ENCODE results near the gene GPR42.

Gene GPR42

GRCh38 chr19:35340431-35340830 lies 30.4 kb upstream of the GPR42 start:
- DNase-seq (ENCODE audit: low read depth in 2 of 2) = no peak
- H3K4me3 ChIP-seq (replicated peaks in 1 of 2; ENCODE audit: low read depth in 2 of 2, low read length in 2 of 2) = no peak overlapping the region
- no peak for TF ChIP-seq CTCF (IDR thresholded peaks at IDR 0.05; ENCODE audit: low read depth, low read length)

- TF ChIP-seq CTCF (IDR thresholded peaks at IDR 0.05; ENCODE audit: low read depth, low read length) = no peak
- H3K4me3 ChIP-seq (replicated peaks in 1 of 2; ENCODE audit: low read depth in 2 of 2, low read length in 2 of 2) = no peak overlapping the region
- DNase-seq (ENCODE audit: low read depth in 2 of 2) = no peak
Measured at GRCh38 chr19:35341006-35341405, 29.9 kb upstream of the GPR42 start.

- H3K4me3 ChIP-seq (replicated peaks in 1 of 2; ENCODE audit: low read depth in 2 of 2, low read length in 2 of 2) = no peak overlapping the region
- TF ChIP-seq CTCF (IDR thresholded peaks at IDR 0.05; ENCODE audit: low read depth, low read length) = no peak
- no peak for DNase-seq (ENCODE audit: low read depth in 2 of 2)
Measured at GRCh38 chr19:35341565-35342225, 29.2 kb upstream of the GPR42 start.

- DNase-seq (ENCODE audit: low read depth in 2 of 2) = no peak
- no peak for TF ChIP-seq CTCF (IDR thresholded peaks at IDR 0.05; ENCODE audit: low read depth, low read length)
- no peak overlapping the region for H3K4me3 ChIP-seq (replicated peaks in 1 of 2; ENCODE audit: low read depth in 2 of 2, low read length in 2 of 2)
Measured at GRCh38 chr19:35342430-35342829, 28.4 kb upstream of the GPR42 start.

- TF ChIP-seq CTCF (IDR thresholded peaks at IDR 0.05; ENCODE audit: low read depth, low read length) = no peak
- no peak for DNase-seq (ENCODE audit: low read depth in 2 of 2)
- H3K4me3 ChIP-seq (replicated peaks in 1 of 2; ENCODE audit: low read depth in 2 of 2, low read length in 2 of 2) = no peak overlapping the region
Measured at GRCh38 chr19:35344511-35345031, 26.3 kb upstream of the GPR42 start.

- no peak overlapping the region for H3K4me3 ChIP-seq (replicated peaks in 1 of 2; ENCODE audit: low read depth in 2 of 2, low read length in 2 of 2)
- no peak for TF ChIP-seq CTCF (IDR thresholded peaks at IDR 0.05; ENCODE audit: low read depth, low read length)
- DNase-seq (ENCODE audit: low read depth in 2 of 2) = no peak
Measured at GRCh38 chr19:35345671-35346111, 25.2 kb upstream of the GPR42 start.
